GM12891 (cell line): ENCODE data around the gene USP44. TPM values are rescaled to one million over a fixed set of nuclear protein-coding genes. Genes with fewer than 3 reads are reported as not detected.

Source experiments
- DNase-seq: peaks from one replicate; pipeline ENCODE4 v3.0.0; 2011; ENCODE audit warnings: low spot score; ENCODE audit not compliant: insufficient read length
- FAIRE-seq: peaks from 2 replicates; lab custom pipeline; 2011; peaks lifted over from hg19 to GRCh38; lab: Jason Lieb, UNC
- PAX5 ChIP-seq: IDR thresholded peaks from 2 replicates; pipeline ENCODE4 v1.6.1; 2011; ENCODE audit warnings: low read length, moderate library complexity, mild to moderate bottlenecking; ENCODE audit not compliant: insufficient read depth, severe bottlenecking
- POLR2A ChIP-seq: IDR thresholded peaks from 2 replicates; pipeline ENCODE4 v1.6.1; 2011; ENCODE audit warnings: low read depth, low read length, control low read depth
- POLR2AphosphoS5 ChIP-seq: IDR thresholded peaks from 2 replicates; pipeline ENCODE4 v1.6.1; 2011; ENCODE audit warnings: low read depth, low read length, control low read depth
- POU2F2 ChIP-seq: IDR thresholded peaks from 2 replicates; pipeline ENCODE4 v1.6.1; 2011; ENCODE audit warnings: low read depth, mild to moderate bottlenecking, control low read depth, low read length, moderate library complexity
- SPI1 ChIP-seq: IDR thresholded peaks from 2 replicates; pipeline ENCODE4 v1.6.1; 2011; ENCODE audit warnings: low read depth, low read length, control low read depth
- TAF1 ChIP-seq: IDR thresholded peaks from 2 replicates; pipeline ENCODE4 v1.6.1; 2011; ENCODE audit warnings: low read depth, low read length, control low read depth
- polyA plus RNA-seq: library from polyadenylated mRNA; unstranded; fragments of >200 nt; gene quantifications from one replicate; pipeline ENCODE4 v1.2.1, GENCODE V29; 2012; ENCODE audit warnings: low read depth, missing spikeins, inconsistent platforms; ENCODE audit not compliant: missing spikeins

Gene USP44
- polyA plus RNA-seq, result 0.31 TPM

DNA sequence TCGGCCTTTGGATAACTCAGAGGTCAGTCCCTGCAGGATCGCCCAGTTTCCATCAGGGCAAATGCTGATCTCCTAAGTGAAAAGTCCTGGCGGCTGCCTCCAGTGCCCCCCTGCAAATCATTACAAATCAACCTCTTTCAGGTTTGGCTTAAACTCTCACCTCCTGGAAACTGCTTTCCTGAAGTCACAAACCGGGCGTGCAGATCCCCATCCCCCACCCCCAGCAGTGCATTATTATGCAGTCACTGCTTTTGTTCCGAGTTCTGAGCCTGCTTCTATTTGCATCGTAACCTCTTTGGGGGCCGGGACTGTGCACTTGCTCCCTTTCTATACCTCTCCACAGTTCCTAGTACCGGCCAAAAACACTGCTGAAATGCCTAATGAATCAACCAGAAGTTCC, at the start of gene USP44:
TSS of gene USP44 (minus strand) at position 172 of the 400 bp plus-strand sequence. CDS start 17,220 bp downstream, outside the sequence.
- no peak for FAIRE-seq

DNA sequence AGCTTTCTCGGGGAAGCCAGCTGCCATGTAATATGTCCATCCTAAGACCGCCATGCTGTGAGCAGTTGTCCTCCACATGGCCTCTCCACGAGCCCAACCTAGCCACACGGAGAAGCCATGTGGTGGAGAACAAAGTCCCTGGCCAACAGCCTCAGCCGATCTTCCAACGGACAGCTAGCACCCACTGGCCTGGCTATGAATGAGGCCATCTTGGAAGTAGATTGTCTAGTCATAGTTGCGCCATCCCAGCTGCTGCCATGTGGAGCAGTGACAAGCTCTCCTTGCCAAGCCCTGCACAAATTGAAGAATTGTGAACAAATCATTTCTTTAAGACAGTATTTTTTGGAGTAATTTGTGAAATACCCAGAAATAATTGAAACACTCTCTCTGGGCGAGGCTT, 49.3 kb upstream of the USP44 start:
- TF ChIP-seq SPI1 (no peak), POLR2AphosphoS5 (no peak), PAX5 (no peak), POLR2A (no peak)
- DNase-seq (no peak), FAIRE-seq (no peak)

More for the DNA sequence above, at the start of gene USP44:
- TF ChIP-seq POU2F2 (no peak), POLR2AphosphoS5 (no peak), TAF1 (no peak), SPI1 (no peak), POLR2A (no peak)
- no peak for DNase-seq

DNA sequence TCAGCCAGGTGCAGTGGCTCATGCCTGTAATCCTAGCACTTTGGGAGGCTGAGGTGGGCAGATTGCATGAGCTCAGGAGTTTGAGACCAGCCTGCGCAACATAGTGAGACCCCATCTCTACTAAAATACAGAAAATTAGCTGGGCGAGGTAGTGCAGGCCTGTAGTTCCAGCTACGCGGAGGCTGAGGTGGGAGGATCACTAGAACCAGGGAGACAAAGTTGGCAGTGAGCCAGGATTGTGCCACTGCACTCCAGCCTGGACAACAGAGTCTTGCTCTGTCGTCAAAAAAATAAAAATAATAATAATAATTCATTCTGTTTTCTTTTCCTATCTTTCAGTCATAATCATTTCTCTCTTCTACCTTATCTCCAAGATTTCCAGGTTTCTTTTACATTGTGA, 48.6 kb upstream of the USP44 start:
- FAIRE-seq (no peak), DNase-seq (no peak)
- no peak for TF ChIP-seq SPI1
- no peak for TF ChIP-seq PAX5
- no peak for TF ChIP-seq POLR2AphosphoS5
- TF ChIP-seq POLR2A, result no peak

DNA sequence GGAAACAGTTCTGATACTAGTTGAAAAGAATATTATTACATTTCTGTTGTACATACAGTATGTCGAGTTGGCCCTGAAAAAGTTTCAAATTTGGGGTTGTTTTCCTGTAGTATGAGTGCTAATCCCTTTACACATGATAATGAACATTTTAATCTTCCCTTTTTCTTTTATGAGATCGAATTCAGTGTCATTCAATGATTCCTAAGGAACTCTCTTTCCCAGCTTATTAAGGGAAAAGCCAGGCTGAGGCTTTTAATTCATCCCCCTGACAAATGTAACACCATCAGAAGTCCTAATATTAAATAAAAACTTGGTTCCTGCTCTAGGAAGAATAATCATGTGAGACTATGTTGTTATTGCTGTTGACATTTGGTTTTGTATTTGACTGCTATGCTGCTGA, 42.9 kb upstream of the USP44 start:
- DNase-seq (no peak), FAIRE-seq (no peak)
- no peak for TF ChIP-seq TAF1
- TF ChIP-seq POLR2A, result no peak
- no peak for TF ChIP-seq POU2F2
- TF ChIP-seq POLR2AphosphoS5, result no peak
- no peak for TF ChIP-seq SPI1
- TF ChIP-seq PAX5, result no peak

DNA sequence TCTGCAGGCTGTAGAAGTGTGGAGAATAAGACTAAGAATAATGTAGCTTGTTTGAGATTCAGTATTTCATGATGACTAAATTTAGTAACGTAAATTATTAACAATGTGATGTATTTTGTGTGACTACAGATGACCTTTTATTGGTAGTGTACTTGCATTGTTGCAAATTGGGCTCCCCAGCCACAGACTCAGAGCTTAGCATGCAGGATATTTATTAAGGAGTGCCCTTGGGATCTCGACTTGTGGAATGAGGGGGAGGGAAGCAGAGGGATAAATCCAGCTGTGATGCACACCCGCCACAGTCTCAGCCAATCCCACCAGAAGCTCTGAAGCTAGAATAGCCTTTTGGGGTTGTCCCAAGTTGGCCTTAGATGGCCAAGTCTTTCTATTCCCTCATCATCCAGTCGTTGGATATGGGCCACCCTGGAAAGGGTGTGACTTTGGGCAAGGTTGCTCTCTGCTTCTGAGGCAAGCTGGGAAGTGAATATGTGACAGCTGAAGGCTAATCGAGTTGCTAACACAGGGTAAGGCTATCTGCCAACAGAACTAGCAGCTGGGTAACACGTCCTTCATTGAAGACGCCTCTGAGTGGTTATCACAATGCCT, 42.1 kb upstream of the USP44 start:
- DNase-seq (no peak), FAIRE-seq (no peak)
- no peak for TF ChIP-seq POU2F2
- no peak for TF ChIP-seq PAX5
- no peak for TF ChIP-seq SPI1
- TF ChIP-seq TAF1, result no peak
- TF ChIP-seq POLR2A, result no peak
- TF ChIP-seq POLR2AphosphoS5, result no peak

DNA sequence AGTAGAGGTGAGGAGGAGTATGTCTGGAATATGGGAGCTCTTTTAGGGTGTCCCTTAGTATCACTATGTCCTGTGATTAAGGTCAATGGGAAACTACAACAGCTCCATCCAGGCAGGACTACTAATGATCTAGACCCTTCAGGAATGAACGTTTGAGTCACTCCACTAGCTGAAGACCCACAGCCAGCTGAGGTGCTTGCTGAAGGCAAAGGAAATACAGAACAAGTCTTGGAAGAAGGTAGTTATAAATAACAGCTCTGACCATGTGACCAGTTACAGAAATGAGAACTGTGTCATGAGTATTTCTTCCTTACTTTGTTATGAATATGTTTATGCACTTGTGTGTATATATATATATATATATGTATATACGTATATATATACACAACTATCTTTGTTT, 40.5 kb upstream of the USP44 start:
- DNase-seq (no peak), FAIRE-seq (no peak)
- TF ChIP-seq TAF1 (no peak), POLR2A (no peak), SPI1 (no peak)

DNA sequence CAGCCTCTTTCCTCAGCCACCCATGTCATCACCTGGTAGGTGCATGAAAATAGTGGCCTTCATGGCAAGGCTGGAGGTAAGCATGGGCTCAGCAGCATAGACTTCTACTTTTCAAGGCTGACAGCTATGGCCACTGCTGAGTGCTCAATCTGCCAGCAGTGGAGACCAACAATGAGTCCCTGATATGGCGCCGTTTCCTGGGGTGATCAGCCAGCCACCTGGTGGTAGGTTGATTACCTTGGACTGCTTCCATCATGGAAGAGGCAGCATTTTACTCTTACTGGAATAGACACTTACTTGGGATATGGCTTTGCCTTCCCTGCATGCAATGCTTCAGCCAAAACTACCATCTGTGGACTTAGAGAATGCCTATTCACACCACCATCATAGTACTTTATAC, 39.5 kb upstream of the USP44 start:
- FAIRE-seq (no peak), DNase-seq (no peak)
- TF ChIP-seq POLR2AphosphoS5 (no peak), SPI1 (no peak), TAF1 (no peak), PAX5 (no peak), POU2F2 (no peak), POLR2A (no peak)

DNA sequence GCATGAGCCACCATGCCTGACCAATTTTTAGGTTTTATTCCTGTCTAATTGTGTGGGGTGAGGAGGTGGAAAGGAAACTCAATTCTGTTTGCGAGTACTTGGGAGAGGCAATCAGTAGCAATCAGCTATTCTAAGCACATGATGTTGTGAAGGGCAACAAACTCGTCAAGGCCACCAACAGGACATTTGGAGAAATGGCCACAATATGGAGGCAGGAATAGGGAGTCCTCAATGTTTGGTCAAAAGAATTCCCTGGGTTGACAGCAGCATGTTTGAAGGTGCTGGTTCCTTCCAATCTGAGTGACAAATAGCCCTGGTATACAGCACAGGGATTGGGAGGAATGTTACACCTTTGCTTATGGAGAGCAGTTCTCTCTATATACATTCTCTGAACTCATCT, 32.7 kb upstream of the USP44 start:
- TF ChIP-seq POLR2AphosphoS5 (no peak), SPI1 (no peak), PAX5 (no peak), POLR2A (no peak), TAF1 (no peak), POU2F2 (no peak)
- no peak for DNase-seq
- no peak for FAIRE-seq

DNA sequence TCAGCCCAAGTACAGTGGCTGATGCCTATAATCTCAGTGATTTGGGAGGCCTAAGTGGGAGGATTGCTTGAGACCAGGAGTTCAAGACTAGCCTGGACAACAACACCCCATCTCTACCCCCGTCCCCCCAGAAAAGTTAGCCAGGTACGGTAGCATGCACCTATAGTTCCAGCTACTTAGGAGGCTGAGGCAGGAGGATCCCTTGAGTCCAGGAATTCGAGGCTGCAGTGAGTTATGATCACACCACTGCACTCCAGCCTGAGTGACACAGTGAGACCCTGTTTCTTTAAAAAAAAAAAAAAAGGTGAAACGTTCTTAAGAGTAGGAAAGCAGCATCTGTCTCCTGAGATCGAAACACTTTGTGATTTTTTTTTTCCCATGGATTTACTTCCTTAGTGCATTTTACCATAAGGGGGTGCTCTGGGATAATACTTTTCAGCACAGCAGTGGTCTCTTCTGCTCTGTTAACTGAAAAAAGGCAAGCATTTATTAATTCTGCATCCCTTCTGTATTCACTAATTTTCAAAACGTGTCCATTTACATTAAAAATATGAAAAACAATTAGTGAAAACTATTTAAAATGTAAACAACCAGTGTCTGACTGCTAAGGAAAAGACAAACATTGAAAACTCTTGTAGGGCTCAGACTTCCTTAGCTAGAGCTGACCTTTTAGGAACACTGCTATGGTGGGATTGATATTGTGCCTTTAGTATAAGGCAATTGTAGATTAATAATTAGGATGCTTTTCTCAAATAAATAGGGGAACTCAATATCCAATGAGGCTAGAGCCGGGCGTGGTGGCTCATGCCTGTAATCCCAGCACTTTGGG, 31.2 kb upstream of the USP44 start:
- TF ChIP-seq PAX5 (no peak), SPI1 (no peak), POU2F2 (no peak), TAF1 (no peak), POLR2AphosphoS5 (no peak), POLR2A (no peak)
- no peak for FAIRE-seq
- DNase-seq, result no peak

DNA sequence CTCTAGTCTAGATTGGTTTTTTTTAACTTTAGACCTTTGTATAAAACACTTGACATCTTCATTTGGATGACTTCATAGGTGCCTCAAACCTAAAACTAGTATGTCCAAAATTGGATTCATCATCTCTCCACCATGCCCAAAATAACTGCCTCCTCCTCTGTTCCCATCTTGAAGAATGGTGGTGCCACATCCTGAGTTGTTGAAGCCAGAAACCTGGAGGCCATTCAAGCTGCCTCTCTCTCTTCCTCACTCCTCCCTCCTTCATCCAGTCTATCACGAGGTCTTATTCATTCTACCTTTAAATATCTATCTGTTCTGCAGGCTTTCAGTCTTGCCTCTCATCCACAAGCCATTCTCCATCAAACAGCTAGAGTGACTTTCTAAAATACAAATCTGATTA, 26.5 kb upstream of the USP44 start:
- no peak for DNase-seq
- FAIRE-seq, result no peak
- no peak for TF ChIP-seq PAX5
- TF ChIP-seq POLR2AphosphoS5, result no peak
- no peak for TF ChIP-seq SPI1
- TF ChIP-seq POLR2A, result no peak
- TF ChIP-seq POU2F2, result no peak
- TF ChIP-seq TAF1, result no peak
